ENCODE measurements around the gene NRG2.

NRG2 gene

DNA sequence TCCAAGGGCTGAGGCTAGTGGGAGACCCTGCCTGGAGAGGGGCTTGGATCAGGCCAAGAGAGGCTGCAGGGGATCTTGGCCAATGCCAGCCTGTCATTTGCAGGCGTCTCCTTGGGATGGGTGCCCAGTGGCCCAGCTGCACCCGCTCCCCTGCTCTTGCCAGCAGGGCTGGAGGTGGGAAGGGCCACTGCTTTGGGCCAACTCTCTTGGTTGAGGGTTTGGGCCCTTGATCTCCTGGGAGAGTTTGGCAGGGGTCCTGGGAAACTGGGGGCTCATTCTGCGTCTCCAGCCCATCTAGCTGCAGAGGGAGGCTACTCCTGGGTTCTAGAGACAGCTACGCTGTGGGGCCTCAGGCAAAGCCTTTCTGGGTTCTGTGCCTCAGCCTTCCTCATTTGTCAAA, 237.0 kb downstream of the NRG2 start:
- TF ChIP-seq TAF1 (IDR thresholded peaks at IDR 0.05; ENCODE audit: borderline replicate concordance, insufficient read depth, low read length) (no peak), SIN3A (IDR thresholded peaks at IDR 0.05; ENCODE audit: borderline replicate concordance, insufficient read depth, low read length) (no peak), FOXP2 (optimal IDR thresholded peaks at IDR 0.05; ENCODE audit: borderline replicate concordance, extremely low read depth, extremely low read length, insufficient read depth) (no peak), POLR2AphosphoS5 (IDR thresholded peaks at IDR 0.05; ENCODE audit: low read depth, low read length) (no peak)
- TF ChIP-seq, protein P1, sequence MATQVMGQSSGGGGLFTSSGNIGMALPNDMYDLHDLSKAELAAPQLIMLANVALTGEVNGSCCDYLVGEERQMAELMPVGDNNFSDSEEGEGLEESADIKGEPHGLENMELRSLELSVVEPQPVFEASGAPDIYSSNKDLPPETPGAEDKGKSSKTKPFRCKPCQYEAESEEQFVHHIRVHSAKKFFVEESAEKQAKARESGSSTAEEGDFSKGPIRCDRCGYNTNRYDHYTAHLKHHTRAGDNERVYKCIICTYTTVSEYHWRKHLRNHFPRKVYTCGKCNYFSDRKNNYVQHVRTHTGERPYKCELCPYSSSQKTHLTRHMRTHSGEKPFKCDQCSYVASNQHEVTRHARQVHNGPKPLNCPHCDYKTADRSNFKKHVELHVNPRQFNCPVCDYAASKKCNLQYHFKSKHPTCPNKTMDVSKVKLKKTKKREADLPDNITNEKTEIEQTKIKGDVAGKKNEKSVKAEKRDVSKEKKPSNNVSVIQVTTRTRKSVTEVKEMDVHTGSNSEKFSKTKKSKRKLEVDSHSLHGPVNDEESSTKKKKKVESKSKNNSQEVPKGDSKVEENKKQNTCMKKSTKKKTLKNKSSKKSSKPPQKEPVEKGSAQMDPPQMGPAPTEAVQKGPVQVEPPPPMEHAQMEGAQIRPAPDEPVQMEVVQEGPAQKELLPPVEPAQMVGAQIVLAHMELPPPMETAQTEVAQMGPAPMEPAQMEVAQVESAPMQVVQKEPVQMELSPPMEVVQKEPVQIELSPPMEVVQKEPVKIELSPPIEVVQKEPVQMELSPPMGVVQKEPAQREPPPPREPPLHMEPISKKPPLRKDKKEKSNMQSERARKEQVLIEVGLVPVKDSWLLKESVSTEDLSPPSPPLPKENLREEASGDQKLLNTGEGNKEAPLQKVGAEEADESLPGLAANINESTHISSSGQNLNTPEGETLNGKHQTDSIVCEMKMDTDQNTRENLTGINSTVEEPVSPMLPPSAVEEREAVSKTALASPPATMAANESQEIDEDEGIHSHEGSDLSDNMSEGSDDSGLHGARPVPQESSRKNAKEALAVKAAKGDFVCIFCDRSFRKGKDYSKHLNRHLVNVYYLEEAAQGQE (IDR thresholded peaks at IDR 0.05; ENCODE audit: insufficient read depth in 1 of 2, low read depth in 2 of 2, low read length in 2 of 2): no peak

DNA sequence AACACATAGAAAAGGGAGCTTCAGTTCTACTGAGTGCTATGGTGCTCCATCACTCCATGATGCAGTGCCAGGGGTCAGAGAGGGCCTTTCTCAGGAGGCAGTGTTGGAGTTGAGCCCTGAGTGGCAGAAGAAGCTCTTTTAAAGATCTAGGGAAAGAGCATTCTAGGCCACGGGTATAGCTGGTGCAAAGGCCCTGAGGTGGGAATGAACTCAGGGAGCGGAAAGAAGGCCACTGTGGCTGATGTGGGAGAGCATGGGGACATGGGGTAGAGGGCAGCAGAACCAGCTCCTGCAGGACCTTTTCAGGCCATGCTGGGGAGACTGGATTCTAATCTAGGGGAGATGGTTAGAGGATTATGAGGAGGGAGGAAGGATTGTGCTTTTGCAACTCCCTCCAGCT, 237.6 kb downstream of the NRG2 start:
- TF ChIP-seq, protein P1 (IDR thresholded peaks at IDR 0.05; ENCODE audit: insufficient read depth in 1 of 2, low read depth in 2 of 2, low read length in 2 of 2): no peak

DNA sequence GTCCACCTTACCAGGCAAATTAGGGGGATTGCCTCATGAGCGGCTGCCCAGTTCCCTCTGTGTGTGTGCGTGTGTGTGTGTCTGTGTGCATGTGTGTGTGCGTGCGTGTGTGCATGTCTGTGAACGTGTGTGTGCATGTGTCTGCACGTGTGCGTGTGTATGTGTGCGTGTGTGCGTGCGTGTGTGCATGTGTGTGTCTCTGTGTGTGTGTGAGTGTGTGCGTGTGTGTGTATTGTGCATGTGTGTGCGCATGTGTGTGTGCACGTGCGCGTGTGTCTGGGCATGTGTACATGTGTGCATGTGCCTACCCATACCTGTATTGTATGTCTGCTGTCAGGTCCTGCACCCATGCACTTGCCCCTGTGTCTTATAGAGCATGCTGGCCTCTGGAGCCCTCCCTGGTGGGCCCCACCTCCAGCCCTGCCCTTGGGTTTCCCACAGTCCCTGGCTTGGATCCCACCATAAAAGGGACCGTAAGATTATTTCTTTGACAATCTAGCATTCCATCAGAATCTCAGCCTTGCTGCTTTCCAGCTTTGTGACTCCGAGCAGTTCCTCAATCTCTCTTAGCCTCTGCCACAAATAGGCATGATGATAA, 238.2 kb downstream of the NRG2 start:
- TF ChIP-seq SIN3A (IDR thresholded peaks at IDR 0.05; ENCODE audit: borderline replicate concordance, insufficient read depth, low read length) (no peak), POLR2AphosphoS5 (IDR thresholded peaks at IDR 0.05; ENCODE audit: low read depth, low read length) (no peak), FOXP2 (optimal IDR thresholded peaks at IDR 0.05; ENCODE audit: borderline replicate concordance, extremely low read depth, extremely low read length, insufficient read depth) (no peak), TAF1 (IDR thresholded peaks at IDR 0.05; ENCODE audit: borderline replicate concordance, insufficient read depth, low read length) (no peak)
- TF ChIP-seq, protein P1 (IDR thresholded peaks at IDR 0.05; ENCODE audit: insufficient read depth in 1 of 2, low read depth in 2 of 2, low read length in 2 of 2): no peak

DNA sequence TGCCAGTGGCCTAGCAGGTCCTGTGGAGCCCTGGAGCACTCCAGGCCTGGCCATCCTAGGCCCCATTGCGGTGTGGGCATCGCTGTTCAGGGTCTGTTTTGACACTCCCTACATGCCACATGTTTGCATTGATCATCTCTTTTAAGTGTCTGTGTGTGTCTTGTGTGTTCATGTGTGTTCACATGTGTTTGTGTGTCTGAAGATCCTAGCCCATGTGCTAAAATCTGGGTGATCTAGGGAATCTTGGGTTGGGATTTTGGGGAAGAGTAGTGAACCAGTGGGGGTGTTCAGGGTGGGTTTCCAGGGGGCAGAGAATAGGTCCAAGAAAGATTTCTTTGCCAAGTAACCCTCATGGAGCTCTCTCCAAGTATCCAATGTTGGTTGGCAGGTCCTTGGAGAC, 239.1 kb downstream of the NRG2 start:
- TF ChIP-seq TAF1 (IDR thresholded peaks at IDR 0.05; ENCODE audit: borderline replicate concordance, insufficient read depth, low read length) (no peak), FOXP2 (optimal IDR thresholded peaks at IDR 0.05; ENCODE audit: borderline replicate concordance, extremely low read depth, extremely low read length, insufficient read depth) (no peak), SIN3A (IDR thresholded peaks at IDR 0.05; ENCODE audit: borderline replicate concordance, insufficient read depth, low read length) (no peak), POLR2AphosphoS5 (IDR thresholded peaks at IDR 0.05; ENCODE audit: low read depth, low read length) (no peak)
- TF ChIP-seq, protein P1 (IDR thresholded peaks at IDR 0.05; ENCODE audit: insufficient read depth in 1 of 2, low read depth in 2 of 2, low read length in 2 of 2): no peak

DNA sequence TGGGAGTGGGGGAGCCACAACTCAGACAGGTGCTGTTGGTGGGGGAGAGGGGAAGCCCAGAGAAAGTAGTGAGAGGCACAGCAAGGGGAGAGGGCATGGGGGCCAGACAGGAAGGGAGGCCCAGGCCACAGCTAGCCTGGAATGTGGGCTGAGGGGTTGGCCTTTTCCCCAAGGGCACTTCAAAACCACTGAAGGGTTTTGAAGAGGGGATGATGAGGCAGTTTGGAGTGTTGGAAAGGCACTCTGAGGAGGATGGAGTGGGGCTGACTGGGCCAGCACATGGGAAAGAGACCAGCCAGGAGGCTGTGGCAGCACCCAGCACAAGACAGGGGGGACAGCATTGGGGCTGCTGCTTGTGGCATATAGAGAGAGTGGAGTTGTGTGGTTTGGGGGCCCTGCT, 243.7 kb downstream of the NRG2 start:
- TF ChIP-seq FOXP2 (optimal IDR thresholded peaks at IDR 0.05; ENCODE audit: borderline replicate concordance, extremely low read depth, extremely low read length, insufficient read depth) (no peak), TAF1 (IDR thresholded peaks at IDR 0.05; ENCODE audit: borderline replicate concordance, insufficient read depth, low read length) (no peak), POLR2AphosphoS5 (IDR thresholded peaks at IDR 0.05; ENCODE audit: low read depth, low read length) (no peak), SIN3A (IDR thresholded peaks at IDR 0.05; ENCODE audit: borderline replicate concordance, insufficient read depth, low read length) (no peak)
- TF ChIP-seq, protein P1 (IDR thresholded peaks at IDR 0.05; ENCODE audit: insufficient read depth in 1 of 2, low read depth in 2 of 2, low read length in 2 of 2): no peak

Data from PFSK-1 (cell line).